ENCODE measurements around the gene SFXN5.

- TF ChIP-seq, protein P1, sequence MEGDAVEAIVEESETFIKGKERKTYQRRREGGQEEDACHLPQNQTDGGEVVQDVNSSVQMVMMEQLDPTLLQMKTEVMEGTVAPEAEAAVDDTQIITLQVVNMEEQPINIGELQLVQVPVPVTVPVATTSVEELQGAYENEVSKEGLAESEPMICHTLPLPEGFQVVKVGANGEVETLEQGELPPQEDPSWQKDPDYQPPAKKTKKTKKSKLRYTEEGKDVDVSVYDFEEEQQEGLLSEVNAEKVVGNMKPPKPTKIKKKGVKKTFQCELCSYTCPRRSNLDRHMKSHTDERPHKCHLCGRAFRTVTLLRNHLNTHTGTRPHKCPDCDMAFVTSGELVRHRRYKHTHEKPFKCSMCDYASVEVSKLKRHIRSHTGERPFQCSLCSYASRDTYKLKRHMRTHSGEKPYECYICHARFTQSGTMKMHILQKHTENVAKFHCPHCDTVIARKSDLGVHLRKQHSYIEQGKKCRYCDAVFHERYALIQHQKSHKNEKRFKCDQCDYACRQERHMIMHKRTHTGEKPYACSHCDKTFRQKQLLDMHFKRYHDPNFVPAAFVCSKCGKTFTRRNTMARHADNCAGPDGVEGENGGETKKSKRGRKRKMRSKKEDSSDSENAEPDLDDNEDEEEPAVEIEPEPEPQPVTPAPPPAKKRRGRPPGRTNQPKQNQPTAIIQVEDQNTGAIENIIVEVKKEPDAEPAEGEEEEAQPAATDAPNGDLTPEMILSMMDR (IDR thresholded peaks at IDR 0.05), result no peak
- TF ChIP-seq POLR2A (IDR thresholded peaks at IDR 0.05), result no peak
These were observed 4.2 kb upstream of the SFXN5 start for GRCh38 chr2:73075477-73076373.

Data from Peyer's patch (tissue), 4 donors.